Uterus (tissue), 4 donors: ENCODE measurements around the gene UQCR10. TPM values are rescaled to one million over a fixed set of nuclear protein-coding genes. Genes with fewer than 3 reads are reported as not detected.

Source experiments
- DNase-seq, 2 donors: peaks; one replicate each; pipeline ENCODE4 v3.0.0-alpha.2; 2019 to 2020
- H3K27ac ChIP-seq, 2 donors: fragments of 200-600 bp; sonication (generic); 1 replicate in 1 of 2; 2 replicates in 1 of 2; pipeline ENCODE4 v1.5.1; 2016 to 2018
- H3K27me3 ChIP-seq, 2 donors: fragments of 200-600 bp; sonication (generic); one replicate each; pipeline ENCODE4 v1.5.1; 2018 to 2019; ENCODE audit warnings: control low read depth in 1 of 2
- H3K36me3 ChIP-seq, 2 donors: fragments of 200-600 bp; sonication (generic); one replicate each; pipeline ENCODE4 v1.5.1; 2019; ENCODE audit warnings: control low read depth in 1 of 2
- H3K4me1 ChIP-seq, 2 donors: fragments of 200-600 bp; sonication (generic); one replicate each; pipeline ENCODE4 v1.5.1; 2018 to 2019; ENCODE audit warnings: control low read depth in 1 of 2
- H3K4me3 ChIP-seq, 2 donors: fragments of 200-600 bp; sonication (generic); 1 replicate in 1 of 2; 2 replicates in 1 of 2; pipeline ENCODE4 v1.5.1; 2018 to 2019; ENCODE audit warnings: mild to moderate bottlenecking in 1 of 2
- H3K9me3 ChIP-seq, 2 donors: fragments of 200-600 bp; sonication (generic); one replicate each; pipeline ENCODE4 v1.5.1; 2019; ENCODE audit warnings: control low read depth in 1 of 2
- CTCF ChIP-seq, 4 experiments: fragments of 200-600 bp in 2 of 4; fragments of 450-650 bp in 2 of 4; sonication (generic) in 2 of 4; IDR thresholded peaks; one replicate each; pipeline ENCODE4 v1.5.1; 2016 to 2019; ENCODE audit warnings: antibody characterized with exemption in 4 of 4, mild to moderate bottlenecking in 2 of 4, moderate library complexity in 1 of 4
- POLR2A ChIP-seq, 2 donors: fragments of 450-650 bp; IDR thresholded peaks; one replicate each; pipeline ENCODE4 v1.6.1; 2016; ENCODE audit warnings: antibody characterized with exemption in 2 of 2, mild to moderate bottlenecking in 1 of 2, moderate library complexity in 1 of 2
- intact Hi-C: fragments of 100-400 bp; cut with DNase I; formaldehyde crosslinking; loops from one replicate; pipeline ENCODE4 v1.15.1; 2023; ENCODE audit warnings: low total_unique reads
- total RNA-seq, 4 donors: library from RNA; depleted of rRNA in 3 of 4; stranded (reverse); fragments of >200 nt in 3 of 4; gene quantifications; one replicate each; pipeline versions ENCODE4 v1.1.0 to v1.2.4, GENCODE V29; 2014 to 2023
- donor health status: DM: yes; HTN: yes; CAD: no.

Gene UQCR10
- total RNA-seq, 4 donors from 2014 or later, result 6.2 to 49.7 (median 41.7) TPM

GRCh38 chr22:29804985-29805384 lies 37.8 kb downstream of the UQCR10 start:
- no peak overlapping the region for H3K27ac ChIP-seq
- intact Hi-C loops, result no loop called here
- H3K9me3 ChIP-seq, result no peaks in the 10 kb centered on the region
- DNase-seq, result no peak
- H3K27me3 ChIP-seq, result no peaks in the 10 kb centered on the region
- no peak overlapping the region for H3K4me3 ChIP-seq
- H3K4me1 ChIP-seq, result no peaks in the 10 kb centered on the region
- no peaks in the 10 kb centered on the region for H3K36me3 ChIP-seq
- no peak for TF ChIP-seq CTCF (IDR thresholded peaks at IDR 0.05)
- no peak for TF ChIP-seq POLR2A (IDR thresholded peaks at IDR 0.05)

- no peak for DNase-seq
- H3K27me3 ChIP-seq, result no peaks in the 10 kb centered on the region
- H3K27ac ChIP-seq, result no peak overlapping the region
- intact Hi-C loops, result no loop called here
- H3K9me3 ChIP-seq, result no peaks in the 10 kb centered on the region
- TF ChIP-seq CTCF (IDR thresholded peaks at IDR 0.05), result no peak
- no peak for TF ChIP-seq POLR2A (IDR thresholded peaks at IDR 0.05)
- no peak overlapping the region for H3K4me3 ChIP-seq
- no peaks in the 10 kb centered on the region for H3K4me1 ChIP-seq
- no peaks in the 10 kb centered on the region for H3K36me3 ChIP-seq
Observed at GRCh38 chr22:29806196-29806595, 39.0 kb downstream of the UQCR10 start.

GRCh38 chr22:29810216-29810615 lies 43.0 kb downstream of the UQCR10 start:
- no peak for TF ChIP-seq POLR2A (IDR thresholded peaks at IDR 0.05)
- TF ChIP-seq CTCF (IDR thresholded peaks at IDR 0.05), result no peak
- Histone ChIP-seq H3K4me1 (no peaks in the 10 kb centered on the region), H3K4me3 (no peak overlapping the region), H3K36me3 (no peaks in the 10 kb centered on the region), H3K27me3 (no peaks in the 10 kb centered on the region), H3K27ac (no peak overlapping the region), H3K9me3 (no peaks in the 10 kb centered on the region)
- intact Hi-C loops, result no loop called here
- no peak for DNase-seq

GRCh38 chr22:29811377-29811776 lies 44.2 kb downstream of the UQCR10 start:
- no peak overlapping the region for H3K27ac ChIP-seq
- TF ChIP-seq POLR2A (IDR thresholded peaks at IDR 0.05), result no peak
- TF ChIP-seq CTCF (IDR thresholded peaks at IDR 0.05), result no peak
- H3K9me3 ChIP-seq, result no peaks in the 10 kb centered on the region
- no peaks in the 10 kb centered on the region for H3K36me3 ChIP-seq
- H3K4me3 ChIP-seq, result no peak overlapping the region
- H3K27me3 ChIP-seq, result no peaks in the 10 kb centered on the region
- DNase-seq, result no peak
- intact Hi-C loops, result no loop called here
- no peaks in the 10 kb centered on the region for H3K4me1 ChIP-seq

GRCh38 chr22:29813126-29813525 lies 46.0 kb downstream of the UQCR10 start:
- Histone ChIP-seq H3K27ac (no peak overlapping the region), H3K27me3 (no peaks in the 10 kb centered on the region), H3K9me3 (no peaks in the 10 kb centered on the region), H3K4me1 (no peaks in the 10 kb centered on the region), H3K4me3 (no peak overlapping the region), H3K36me3 (no peaks in the 10 kb centered on the region)
- no peak for TF ChIP-seq POLR2A (IDR thresholded peaks at IDR 0.05)
- no peak for TF ChIP-seq CTCF (IDR thresholded peaks at IDR 0.05)
- intact Hi-C loops, result no loop called here
- no peak for DNase-seq
